Measurements from ENCODE around the gene PIGK. TPM values are rescaled to one million over a fixed set of nuclear protein-coding genes. Genes with fewer than 3 reads are reported as not detected.

PIGK gene
- total RNA-seq, 4 donors from 2014 or later, result 9.0 to 12.6 (median 11.2) TPM

- TF ChIP-seq POLR2A (IDR thresholded peaks at IDR 0.05), result no peak
- TF ChIP-seq, protein P1, sequence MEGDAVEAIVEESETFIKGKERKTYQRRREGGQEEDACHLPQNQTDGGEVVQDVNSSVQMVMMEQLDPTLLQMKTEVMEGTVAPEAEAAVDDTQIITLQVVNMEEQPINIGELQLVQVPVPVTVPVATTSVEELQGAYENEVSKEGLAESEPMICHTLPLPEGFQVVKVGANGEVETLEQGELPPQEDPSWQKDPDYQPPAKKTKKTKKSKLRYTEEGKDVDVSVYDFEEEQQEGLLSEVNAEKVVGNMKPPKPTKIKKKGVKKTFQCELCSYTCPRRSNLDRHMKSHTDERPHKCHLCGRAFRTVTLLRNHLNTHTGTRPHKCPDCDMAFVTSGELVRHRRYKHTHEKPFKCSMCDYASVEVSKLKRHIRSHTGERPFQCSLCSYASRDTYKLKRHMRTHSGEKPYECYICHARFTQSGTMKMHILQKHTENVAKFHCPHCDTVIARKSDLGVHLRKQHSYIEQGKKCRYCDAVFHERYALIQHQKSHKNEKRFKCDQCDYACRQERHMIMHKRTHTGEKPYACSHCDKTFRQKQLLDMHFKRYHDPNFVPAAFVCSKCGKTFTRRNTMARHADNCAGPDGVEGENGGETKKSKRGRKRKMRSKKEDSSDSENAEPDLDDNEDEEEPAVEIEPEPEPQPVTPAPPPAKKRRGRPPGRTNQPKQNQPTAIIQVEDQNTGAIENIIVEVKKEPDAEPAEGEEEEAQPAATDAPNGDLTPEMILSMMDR (IDR thresholded peaks at IDR 0.05 in 4 of 5, conservative IDR thresholded peaks at IDR 0.05 in 1 of 5), result no peak
- no peaks in the 10 kb centered on the region for H3K27me3 ChIP-seq
- no peak for ATAC-seq
- no peaks in the 10 kb centered on the region for H3K9me3 ChIP-seq
- intact Hi-C loops (cut with DNase I; ENCODE audit: low total_unique reads) (no loop called here), in situ Hi-C loops (cut with MboI; ENCODE audit: low sequenced_read_pairs in 4 of 4) (no loop called here)
- H3K4me1 ChIP-seq, result no peaks in the 10 kb centered on the region
- H3K36me3 ChIP-seq, result no peaks in the 10 kb centered on the region
- DNase-seq, result no peak
- no peak overlapping the region for H3K4me3 ChIP-seq
- H3K27ac ChIP-seq, result no peak overlapping the region
Measured at GRCh38 chr1:77081834-77082233, 137.4 kb downstream of the PIGK start.

DNA sequence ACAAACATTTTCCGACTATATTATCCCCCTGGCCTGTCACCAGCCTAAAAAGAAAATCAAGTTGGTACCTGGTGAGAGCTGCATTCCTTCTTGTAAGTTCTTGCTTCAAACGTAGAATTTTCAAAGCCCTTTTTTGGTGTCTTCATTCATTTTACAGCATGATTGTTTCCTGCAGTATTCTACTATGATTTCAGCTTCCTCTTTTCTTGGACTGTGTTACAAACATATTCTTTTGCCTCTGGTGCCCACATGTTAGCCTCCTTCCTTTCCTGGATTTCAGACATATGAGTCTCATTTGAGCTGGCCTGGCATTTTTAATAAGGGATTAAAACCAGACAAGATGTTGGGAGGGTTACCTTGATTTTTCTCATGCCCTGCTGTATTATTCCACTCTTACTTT lies 142.5 kb downstream of the PIGK start:
- TF ChIP-seq POLR2A (IDR thresholded peaks at IDR 0.05), result no peak
- TF ChIP-seq, protein P1 (IDR thresholded peaks at IDR 0.05 in 4 of 5, conservative IDR thresholded peaks at IDR 0.05 in 1 of 5), result no peak
- DNase-seq (no peak), ATAC-seq (no peak)
- H3K9me3 ChIP-seq, result no peaks in the 10 kb centered on the region
- in situ Hi-C loops (cut with MboI; ENCODE audit: low sequenced_read_pairs in 4 of 4), result no loop called here
- no peak overlapping the region for H3K4me3 ChIP-seq
- no peaks in the 10 kb centered on the region for H3K27me3 ChIP-seq
- H3K27ac ChIP-seq, result no peak overlapping the region
- H3K36me3 ChIP-seq, result no peaks in the 10 kb centered on the region
- H3K4me1 ChIP-seq, result no peaks in the 10 kb centered on the region
- intact Hi-C loops (cut with DNase I; ENCODE audit: low total_unique reads), result no loop called here

DNA sequence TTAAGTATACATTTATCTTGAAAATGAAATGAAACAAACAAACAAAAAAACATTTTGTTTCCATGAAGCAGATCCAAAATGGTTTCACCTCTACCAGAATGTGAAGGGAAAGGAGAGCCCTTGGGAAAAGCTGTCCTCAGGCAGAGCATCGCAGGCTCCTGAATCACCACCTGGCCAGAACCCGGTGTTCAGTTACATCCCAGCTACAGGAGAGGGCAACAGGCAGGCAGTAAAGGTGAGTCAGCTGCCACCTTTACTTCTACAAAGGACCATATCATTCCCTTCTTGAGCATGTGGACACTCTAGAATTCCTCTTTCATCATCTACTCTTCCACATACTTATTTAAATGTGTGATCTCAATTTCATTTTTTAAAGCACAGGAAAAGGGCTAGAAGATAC lies 151.2 kb downstream of the PIGK start:
- no peak overlapping the region for H3K27ac ChIP-seq
- no peak overlapping the region for H3K4me3 ChIP-seq
- H3K4me1 ChIP-seq, result no peaks in the 10 kb centered on the region
- in situ Hi-C loops (cut with MboI; ENCODE audit: low sequenced_read_pairs in 4 of 4) (no loop called here), intact Hi-C loops (cut with DNase I; ENCODE audit: low total_unique reads) (no loop called here)
- no peaks in the 10 kb centered on the region for H3K36me3 ChIP-seq
- DNase-seq (no peak), ATAC-seq (no peak)
- TF ChIP-seq POLR2A (IDR thresholded peaks at IDR 0.05), result no peak
- TF ChIP-seq, protein P1 (IDR thresholded peaks at IDR 0.05 in 4 of 5, conservative IDR thresholded peaks at IDR 0.05 in 1 of 5), result no peak
- H3K9me3 ChIP-seq, result no peaks in the 10 kb centered on the region
- no peaks in the 10 kb centered on the region for H3K27me3 ChIP-seq

DNA sequence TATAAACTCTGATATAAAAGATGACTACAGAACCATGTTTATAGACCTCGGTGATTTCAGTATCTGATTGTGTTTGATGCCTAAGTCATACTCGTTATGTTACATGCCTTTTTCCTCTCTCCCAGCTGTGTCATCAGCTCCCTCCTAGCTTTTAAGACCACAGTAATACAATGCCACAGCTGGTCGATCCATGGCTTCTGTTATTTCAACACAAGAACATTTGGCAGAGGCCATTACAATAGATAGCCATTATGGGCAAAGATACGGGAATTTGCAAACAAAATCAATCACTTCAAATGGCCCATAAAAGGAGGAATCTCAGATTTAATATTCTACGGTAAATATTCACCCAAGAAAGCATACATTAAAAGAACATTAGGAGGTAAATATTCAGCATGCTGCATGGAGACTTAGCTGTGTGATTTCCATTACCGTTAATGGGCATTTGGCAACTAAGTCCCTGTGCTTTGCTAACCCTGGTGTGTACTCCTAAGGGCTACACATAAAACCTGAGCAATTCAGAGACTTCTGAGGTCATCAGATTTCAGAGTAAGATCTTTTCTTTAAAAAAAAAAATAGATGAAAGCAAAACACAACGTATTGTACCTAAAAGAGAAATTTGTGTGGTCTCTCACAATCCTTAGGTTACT lies 153.4 kb downstream of the PIGK start:
- ATAC-seq, result no peak

More for the DNA sequence above, 153.4 kb downstream of the PIGK start:
- Histone ChIP-seq H3K27me3 (no peaks in the 10 kb centered on the region), H3K36me3 (no peaks in the 10 kb centered on the region), H3K9me3 (no peaks in the 10 kb centered on the region), H3K27ac (no peak overlapping the region), H3K4me1 (no peaks in the 10 kb centered on the region), H3K4me3 (no peak overlapping the region)
- TF ChIP-seq, protein P1 (IDR thresholded peaks at IDR 0.05 in 4 of 5, conservative IDR thresholded peaks at IDR 0.05 in 1 of 5), result no peak
- TF ChIP-seq POLR2A (IDR thresholded peaks at IDR 0.05), result no peak
- DNase-seq, result no peak
- intact Hi-C loops (cut with DNase I; ENCODE audit: low total_unique reads) (no loop called here), in situ Hi-C loops (cut with MboI; ENCODE audit: low sequenced_read_pairs in 4 of 4) (no loop called here)
